GM10248 (cell line): ENCODE data around the gene NTMT2.

Source experiments
- CTCF ChIA-PET: fragments of 300-600 bp; sonication (Branson Sonifier 250); formaldehyde crosslinking; extraction: SDS; loops from one replicate; lab custom pipeline; 2021; ENCODE audit warnings: antibody characterized with exemption; lab: Yijun Ruan, JAX
- POLR2A ChIA-PET: fragments of 350-650 bp; sonication (Branson Sonifier 250); formaldehyde crosslinking; extraction: SDS; loops from one replicate; lab custom pipeline; 2020; ENCODE audit warnings: antibody characterized with exemption; lab: Yijun Ruan, JAX
- DNase-seq: peaks from one replicate; pipeline ENCODE4 v3.0.0; 2012; ENCODE audit errors: extremely low spot score
- TF ChIP-seq, protein P1 (sequence below): IDR thresholded peaks from 2 replicates; pipeline ENCODE4 v1.5.1; 2012; ENCODE audit warnings: mild to moderate bottlenecking, low read depth; ENCODE audit errors: extremely low read depth, missing control alignments, control extremely low read depth

The NTMT2 gene

DNA sequence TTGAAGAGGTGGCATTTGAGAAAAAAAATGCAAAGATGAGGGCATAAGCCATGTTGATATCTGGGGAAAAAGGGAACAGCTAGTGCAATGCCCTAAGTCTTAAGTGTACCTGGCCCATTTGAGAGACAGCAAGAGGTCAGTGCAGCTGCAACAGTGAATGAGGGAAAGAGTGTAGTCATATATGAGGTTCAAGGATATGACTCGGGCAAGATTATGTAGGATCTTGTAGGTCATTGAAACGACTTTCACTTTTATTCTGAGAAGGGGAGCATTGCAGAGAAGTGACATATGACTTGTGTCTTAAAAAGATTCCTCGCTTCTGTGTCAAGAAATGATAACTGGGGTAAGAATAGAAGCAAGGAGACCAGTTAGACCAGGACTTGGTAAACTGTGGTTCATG, 31.0 kb downstream of the NTMT2 start:
- DNase-seq: no peak
- ChIA-PET POLR2A (no interaction called here), CTCF (no interaction called here)
- TF ChIP-seq, protein P1, sequence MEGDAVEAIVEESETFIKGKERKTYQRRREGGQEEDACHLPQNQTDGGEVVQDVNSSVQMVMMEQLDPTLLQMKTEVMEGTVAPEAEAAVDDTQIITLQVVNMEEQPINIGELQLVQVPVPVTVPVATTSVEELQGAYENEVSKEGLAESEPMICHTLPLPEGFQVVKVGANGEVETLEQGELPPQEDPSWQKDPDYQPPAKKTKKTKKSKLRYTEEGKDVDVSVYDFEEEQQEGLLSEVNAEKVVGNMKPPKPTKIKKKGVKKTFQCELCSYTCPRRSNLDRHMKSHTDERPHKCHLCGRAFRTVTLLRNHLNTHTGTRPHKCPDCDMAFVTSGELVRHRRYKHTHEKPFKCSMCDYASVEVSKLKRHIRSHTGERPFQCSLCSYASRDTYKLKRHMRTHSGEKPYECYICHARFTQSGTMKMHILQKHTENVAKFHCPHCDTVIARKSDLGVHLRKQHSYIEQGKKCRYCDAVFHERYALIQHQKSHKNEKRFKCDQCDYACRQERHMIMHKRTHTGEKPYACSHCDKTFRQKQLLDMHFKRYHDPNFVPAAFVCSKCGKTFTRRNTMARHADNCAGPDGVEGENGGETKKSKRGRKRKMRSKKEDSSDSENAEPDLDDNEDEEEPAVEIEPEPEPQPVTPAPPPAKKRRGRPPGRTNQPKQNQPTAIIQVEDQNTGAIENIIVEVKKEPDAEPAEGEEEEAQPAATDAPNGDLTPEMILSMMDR: no peak

DNA sequence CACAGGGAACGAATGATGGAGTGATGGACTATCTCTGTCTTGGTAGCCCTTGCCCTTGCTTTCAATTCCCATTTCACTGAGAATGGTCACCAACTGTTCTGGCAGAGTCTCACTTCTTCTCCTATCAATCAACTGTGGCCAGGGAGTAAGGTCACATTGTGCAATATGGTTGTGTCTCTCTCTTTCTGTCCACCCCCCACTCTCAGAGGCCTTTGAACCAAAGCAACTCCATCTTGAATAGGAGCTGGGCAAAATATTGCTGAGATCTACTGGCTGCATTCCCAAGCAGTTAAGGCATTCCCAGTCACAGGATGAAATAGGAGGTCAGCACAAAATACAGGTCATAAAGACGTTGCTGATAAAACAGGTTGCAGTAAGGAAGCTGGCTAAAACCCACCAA, 36.7 kb downstream of the NTMT2 start:
- TF ChIP-seq, protein P1: no peak
- CTCF ChIA-PET: no interaction called here
- POLR2A ChIA-PET: no interaction called here
- no peak for DNase-seq

DNA sequence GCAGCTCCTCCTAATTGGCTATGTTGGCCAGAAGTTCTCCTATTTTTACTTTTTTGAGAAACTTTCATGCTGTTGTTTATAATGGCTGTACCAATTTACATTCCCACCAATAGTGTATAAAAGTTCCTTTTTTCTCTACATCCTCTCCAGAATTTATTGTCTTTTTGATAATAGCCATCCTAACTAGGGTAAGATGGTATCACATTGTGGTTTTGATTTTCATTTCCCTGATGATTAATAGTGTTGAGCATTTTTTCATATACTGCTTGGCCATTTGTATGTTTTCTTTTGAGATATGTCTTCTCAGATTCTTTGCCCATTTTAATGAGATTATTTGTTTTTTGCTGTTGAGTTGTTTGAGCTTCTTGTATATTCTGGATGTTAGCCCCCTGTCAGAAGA, 46.8 kb downstream of the NTMT2 start:
- POLR2A ChIA-PET: no interaction called here
- TF ChIP-seq, protein P1: no peak
- CTCF ChIA-PET: interaction anchor here (2.0 kb wide), 1 partner anchor 8 kb away, joined by 5 read pairs; no protein-coding TSS in a partner anchor
- DNase-seq: no peak

DNA sequence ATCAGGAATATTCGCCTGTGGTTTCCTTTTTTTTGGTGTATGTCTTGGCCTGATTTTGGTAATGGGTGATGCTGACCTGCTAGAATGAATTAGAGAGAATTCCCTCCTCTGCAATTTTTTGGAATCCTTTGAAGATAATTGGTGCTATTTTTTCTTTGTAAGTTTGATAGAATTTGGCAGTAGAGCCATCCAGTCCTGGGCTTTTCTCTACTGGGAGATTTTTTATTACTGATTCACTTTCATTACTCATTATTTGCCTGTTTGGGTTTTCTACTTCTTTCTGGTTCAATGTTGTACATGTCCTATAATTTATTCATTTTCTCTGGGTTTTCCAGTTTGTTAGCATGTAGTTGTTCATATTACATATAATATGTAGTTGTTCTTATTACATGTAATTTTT, 48.7 kb downstream of the NTMT2 start:
- ChIA-PET CTCF (no interaction called here), POLR2A (no interaction called here)
- TF ChIP-seq, protein P1: no peak
- no peak for DNase-seq

DNA sequence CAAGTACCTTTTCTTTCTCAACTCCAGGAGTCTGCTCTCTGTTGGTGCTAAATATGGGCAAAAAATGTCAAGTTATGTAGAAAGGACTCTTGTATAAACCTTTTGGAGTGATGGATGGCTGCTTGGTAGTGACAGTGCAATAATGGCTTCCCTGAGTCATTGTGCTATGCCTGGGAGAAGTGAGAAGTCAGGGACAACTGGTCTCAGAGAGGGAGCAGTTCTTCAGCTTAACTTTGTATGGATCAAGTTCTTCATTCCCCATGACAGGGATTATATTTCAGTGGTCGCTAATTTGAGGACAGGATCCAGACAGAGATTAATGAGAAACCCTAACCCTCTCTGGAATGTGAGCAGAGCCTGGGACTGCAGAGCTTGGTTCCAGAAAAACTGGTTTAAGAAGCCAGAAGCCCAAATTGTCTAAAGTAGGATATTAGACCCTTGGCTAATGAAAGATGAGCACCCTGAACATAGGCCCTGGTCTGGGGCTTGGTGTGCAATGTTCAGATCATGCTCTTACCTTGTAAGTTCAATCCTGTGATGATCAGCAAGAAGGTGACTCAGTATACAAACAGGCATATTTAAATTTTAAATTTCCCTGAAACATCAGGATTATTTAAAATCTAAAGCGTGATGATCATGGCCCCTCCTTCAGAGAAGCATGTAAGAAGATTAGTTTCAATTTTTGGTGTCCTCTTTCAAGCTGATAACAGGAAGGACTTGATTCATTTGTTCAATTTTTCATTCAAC, 50.9 kb downstream of the NTMT2 start:
- no peak for DNase-seq
- CTCF ChIA-PET: no interaction called here
- TF ChIP-seq, protein P1: no peak
- POLR2A ChIA-PET: no interaction called here

DNA sequence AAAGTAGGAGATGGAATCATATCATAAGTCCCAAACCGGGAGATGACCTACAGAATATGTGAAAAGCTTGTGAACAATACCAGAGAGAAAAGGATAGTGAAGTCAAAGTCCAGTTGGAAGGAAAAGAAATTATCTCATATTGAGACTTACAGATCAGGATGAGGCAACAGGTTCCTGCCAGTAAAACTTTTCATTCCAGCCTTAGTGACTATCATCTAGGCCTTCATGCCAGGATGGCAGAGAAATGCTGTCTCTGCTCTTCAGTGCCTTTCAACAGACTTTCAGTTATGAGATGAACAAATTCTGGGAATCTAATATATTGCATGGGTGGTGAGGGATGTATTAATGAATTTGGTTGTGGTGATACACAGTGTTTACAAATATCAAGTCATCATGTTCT, 52.3 kb downstream of the NTMT2 start:
- no peak for DNase-seq
- ChIA-PET CTCF (no interaction called here), POLR2A (no interaction called here)
- TF ChIP-seq, protein P1: no peak
